HEK293 (cell line): ENCODE data around the gene ZNF613.

Experiments used
- KLF7 ChIP-seq: fragments of 450-650 bp; formaldehyde crosslinking; IDR thresholded peaks from 2 replicates; pipeline ENCODE4 v1.5.1; 2016; ENCODE audit warnings: missing biosample characterization, missing genetic modification characterization, borderline replicate concordance
- KLF9 ChIP-seq: fragments of 450-650 bp; formaldehyde crosslinking; IDR thresholded peaks from 2 replicates; pipeline ENCODE4 v1.5.1; 2016; ENCODE audit warnings: missing biosample characterization, missing genetic modification characterization, low read depth
- PBX3 ChIP-seq: sonication (generic); formaldehyde crosslinking; IDR thresholded peaks from 2 replicates; pipeline ENCODE4 v1.8.1; 2022; ENCODE audit warnings: mild to moderate bottlenecking, moderate library complexity, missing genetic modification reagents
- PRDM10 ChIP-seq: fragments of 450-650 bp; formaldehyde crosslinking; IDR thresholded peaks from 2 replicates; pipeline ENCODE4 v1.5.1; 2016; ENCODE audit warnings: missing biosample characterization, missing genetic modification characterization
- REST ChIP-seq: fragments of 450-650 bp; formaldehyde crosslinking; IDR thresholded peaks from 2 replicates; pipeline ENCODE4 v1.5.1; 2016; ENCODE audit warnings: missing biosample characterization, missing genetic modification characterization
- WT1 ChIP-seq: fragments of 450-650 bp; formaldehyde crosslinking; IDR thresholded peaks from 2 replicates; pipeline ENCODE4 v1.5.1; 2016; ENCODE audit warnings: missing biosample characterization, missing genetic modification characterization
- YY2 ChIP-seq: fragments of 450-650 bp; formaldehyde crosslinking; IDR thresholded peaks from 2 replicates; pipeline ENCODE4 v1.5.1; 2016; ENCODE audit warnings: missing biosample characterization, missing genetic modification characterization
- ZFP69B ChIP-seq: fragments of 450-650 bp; formaldehyde crosslinking; IDR thresholded peaks from 2 replicates; pipeline ENCODE4 v1.5.1; 2016; ENCODE audit warnings: missing biosample characterization, missing genetic modification characterization
- ZNF10 ChIP-seq: fragments of 450-650 bp; formaldehyde crosslinking; IDR thresholded peaks from 2 replicates; pipeline ENCODE4 v1.5.1; 2017; ENCODE audit warnings: missing biosample characterization, missing genetic modification characterization
- ZNF138 ChIP-seq: fragments of 450-650 bp; formaldehyde crosslinking; IDR thresholded peaks from 2 replicates; pipeline ENCODE4 v1.5.1; 2016; ENCODE audit warnings: missing biosample characterization, missing genetic modification characterization, borderline replicate concordance
- ZNF202 ChIP-seq: fragments of 450-650 bp; formaldehyde crosslinking; IDR thresholded peaks from 2 replicates; pipeline ENCODE4 v1.5.1; 2016; ENCODE audit warnings: missing biosample characterization, missing genetic modification characterization, borderline replicate concordance
- ZNF214 ChIP-seq: fragments of 450-650 bp; formaldehyde crosslinking; IDR thresholded peaks from 2 replicates; pipeline ENCODE4 v1.5.1; 2017; ENCODE audit warnings: missing biosample characterization, mild to moderate bottlenecking, missing genetic modification characterization, borderline replicate concordance
- ZNF362 ChIP-seq: fragments of 450-650 bp; formaldehyde crosslinking; IDR thresholded peaks from 2 replicates; pipeline ENCODE4 v1.5.1; 2016; ENCODE audit warnings: missing biosample characterization, missing genetic modification characterization
- ZNF473 ChIP-seq: fragments of 450-650 bp; formaldehyde crosslinking; IDR thresholded peaks from 2 replicates; pipeline ENCODE4 v1.5.1; 2017; ENCODE audit warnings: missing biosample characterization, missing genetic modification characterization
- ZNF555 ChIP-seq: fragments of 450-650 bp; formaldehyde crosslinking; conservative IDR thresholded peaks from 2 replicates; pipeline ENCODE4 v1.5.1; 2017; ENCODE audit warnings: missing biosample characterization, mild to moderate bottlenecking, missing genetic modification characterization, inconsistent platforms
- ZNF571 ChIP-seq: fragments of 450-650 bp; formaldehyde crosslinking; IDR thresholded peaks from 2 replicates; pipeline ENCODE4 v1.5.0; 2017; ENCODE audit warnings: missing biosample characterization, missing genetic modification characterization
- ZNF585B ChIP-seq: fragments of 450-650 bp; formaldehyde crosslinking; IDR thresholded peaks from 2 replicates; pipeline ENCODE4 v1.5.1; 2016; ENCODE audit warnings: missing biosample characterization, missing genetic modification characterization
- ZNF623 ChIP-seq: fragments of 450-650 bp; formaldehyde crosslinking; IDR thresholded peaks from 2 replicates; pipeline ENCODE4 v1.5.1; 2016; ENCODE audit warnings: missing biosample characterization, missing genetic modification characterization
- ZNF629 ChIP-seq: fragments of 450-650 bp; formaldehyde crosslinking; IDR thresholded peaks from 2 replicates; pipeline ENCODE4 v1.5.1; 2017; ENCODE audit warnings: missing biosample characterization, missing genetic modification characterization
- ZNF639 ChIP-seq: fragments of 450-650 bp; formaldehyde crosslinking; IDR thresholded peaks from 2 replicates; pipeline ENCODE4 v1.5.1; 2016; ENCODE audit warnings: missing biosample characterization, missing genetic modification characterization
- ZNF660 ChIP-seq: fragments of 450-650 bp; IDR thresholded peaks from 2 replicates; pipeline ENCODE4 v1.5.1; 2018; ENCODE audit warnings: missing biosample characterization, mild to moderate bottlenecking, missing genetic modification characterization
- ZNF664 ChIP-seq: fragments of 450-650 bp; formaldehyde crosslinking; IDR thresholded peaks from 2 replicates; pipeline ENCODE4 v1.5.1; 2016; ENCODE audit warnings: missing biosample characterization, missing genetic modification characterization
- ZNF692 ChIP-seq: fragments of 450-650 bp; formaldehyde crosslinking; IDR thresholded peaks from 2 replicates; pipeline ENCODE4 v1.5.1; 2016; ENCODE audit warnings: missing biosample characterization, missing genetic modification characterization
- ZNF76 ChIP-seq: fragments of 450-650 bp; formaldehyde crosslinking; IDR thresholded peaks from 2 replicates; pipeline ENCODE4; 2016; ENCODE audit warnings: low read depth, missing biosample characterization, missing genetic modification characterization, borderline replicate concordance
- ZNF837 ChIP-seq: fragments of 450-650 bp; formaldehyde crosslinking; IDR thresholded peaks from 2 replicates; pipeline ENCODE4 v1.5.1; 2016; ENCODE audit warnings: missing biosample characterization, missing genetic modification characterization
- ZSCAN30 ChIP-seq: fragments of 450-650 bp; IDR thresholded peaks from 2 replicates; pipeline ENCODE4 v1.5.1; 2018; ENCODE audit warnings: missing biosample characterization, mild to moderate bottlenecking, missing genetic modification characterization, moderate library complexity

Gene ZNF613

GRCh38 chr19:51887522-51888498, 39.5 kb upstream of the ZNF613 start, which contains the start of gene ZNF577 (continued):
- TF ChIP-seq KLF9 (tag by site-specific recombination), result no peak
- peak; percentile 48; the same call in 1 of the 2 replicates for TF ChIP-seq ZNF692
- no peak for TF ChIP-seq ZNF473 (tag by site-specific recombination)
- peak; percentile 97 for TF ChIP-seq YY2 (tag by site-specific recombination)
- peak; percentile 76 for TF ChIP-seq ZNF76
- TF ChIP-seq ZNF214 (tag by site-specific recombination), result no peak
- TF ChIP-seq REST (tag by site-specific recombination), result no peak
- TF ChIP-seq ZNF585B, result no peak
- no peak for TF ChIP-seq ZNF555
- no peak for TF ChIP-seq ZNF660 (tag by site-specific recombination)
- no peak; the same call in none of the 2 replicates for TF ChIP-seq ZFP69B (tag by site-specific recombination)
- TF ChIP-seq ZNF664, result no peak
- TF ChIP-seq ZNF362, result no peak
- TF ChIP-seq ZNF10 (tag by site-specific recombination), result no peak
- 0 out of 2 replicates have a peak, but pooled peaks have one; percentile 31 for TF ChIP-seq PRDM10
- TF ChIP-seq ZNF629 (tag by site-specific recombination), result peak; percentile 53; the same call in 1 of the 2 replicates
- no peak for TF ChIP-seq ZNF202 (tag by site-specific recombination)
- TF ChIP-seq WT1 (tag by site-specific recombination), result no peak
- TF ChIP-seq ZSCAN30 (tag by site-specific recombination), result 0 out of 2 replicates have a peak, but pooled peaks have one; percentile 20
- TF ChIP-seq ZNF837, result no peak
- TF ChIP-seq ZNF138, result no peak
- no peak for TF ChIP-seq ZNF623
- no peak; the same call in 1 of the 2 replicates for TF ChIP-seq ZNF639 (tag by site-specific recombination)
- TF ChIP-seq PBX3 (CRISPR knock-in tag), result no peak
- TF ChIP-seq KLF7 (tag by site-specific recombination), result no peak
- no peak for TF ChIP-seq ZNF571
